K562 (cell line): ENCODE results near the gene ADAMTS14. TPM values are rescaled to one million over a fixed set of nuclear protein-coding genes. Genes with fewer than 3 reads are reported as not detected.

ENCODE experiments used
- BCOR ChIP-seq: fragments of 450-650 bp; IDR thresholded peaks from 2 replicates; pipeline ENCODE4 v1.6.1; 2016
- CEBPB ChIP-seq: fragments of 450-650 bp; IDR thresholded peaks from 2 replicates; pipeline ENCODE4 v1.6.1; 2016; ENCODE audit warnings: missing genetic modification characterization, missing compliant biosample characterization
- MYBL2 ChIP-seq, 2 experiments: fragments of 450-650 bp in 1 of 2; sonication (generic) in 1 of 2; formaldehyde crosslinking in 1 of 2; IDR thresholded peaks; 2 replicates each; pipeline versions ENCODE4 v1.6.1 to v1.8.1; 2017 to 2022; ENCODE audit warnings: borderline replicate concordance in 1 of 2, inconsistent platforms in 1 of 2, low read depth in 1 of 2, mild to moderate bottlenecking in 1 of 2, missing genetic modification reagents in 1 of 2, moderate library complexity in 1 of 2
- NR2F6 ChIP-seq: fragments of 450-650 bp; formaldehyde crosslinking; IDR thresholded peaks from 2 replicates; pipeline ENCODE4 v1.4.0; 2020; ENCODE audit warnings: mild to moderate bottlenecking
- PHB ChIP-seq: fragments of 250-450 bp; sonication (Bioruptor Pico); IDR thresholded peaks from 2 replicates; pipeline ENCODE4 v1.5.0; 2021
- PRMT5 ChIP-seq: sonication (generic); formaldehyde crosslinking; IDR thresholded peaks from 2 replicates; pipeline ENCODE4 v1.5.0; 2020; ENCODE audit warnings: missing genetic modification reagents
- SIN3A ChIP-seq, 2 experiments: fragments of 150-350 bp in 1 of 2; IDR thresholded peaks; 2 replicates each; pipeline ENCODE4 v1.6.1; 2011 to 2016; ENCODE audit warnings: borderline replicate concordance in 2 of 2, low read depth in 2 of 2, low read length in 2 of 2, mild to moderate bottlenecking in 2 of 2, moderate library complexity in 2 of 2; ENCODE audit not compliant: control insufficient read depth in 1 of 2
- SMARCB1 ChIP-seq: IDR thresholded peaks from 2 replicates; pipeline ENCODE4 v1.6.1; 2011; ENCODE audit warnings: improper control_type of control experiment, low read depth; ENCODE audit not compliant: insufficient read length
- SMARCC2 ChIP-seq: fragments of 450-650 bp; IDR thresholded peaks from 2 replicates; pipeline ENCODE4 v1.6.1; 2017; ENCODE audit warnings: antibody characterized with exemption, moderate library complexity, mild to moderate bottlenecking, low read depth
- ZKSCAN1 ChIP-seq: fragments of 150-350 bp; IDR thresholded peaks from 2 replicates; pipeline ENCODE4 v1.6.1; 2016; ENCODE audit warnings: low read depth, low read length
- ZNF23 ChIP-seq: fragments of 250-450 bp; sonication (Bioruptor Pico); IDR thresholded peaks from 2 replicates; pipeline ENCODE4 v1.4.0; 2020; ENCODE audit warnings: mild to moderate bottlenecking
- ZNF354B ChIP-seq: fragments of 250-450 bp; sonication (Bioruptor Pico); IDR thresholded peaks from 2 replicates; pipeline ENCODE4 v1.4.0; 2020
- polyA plus RNA-seq, 8 experiments: library from polyadenylated mRNA; depleted of rRNA in 4 of 8; stranded (reverse) in 5 of 8; unstranded in 3 of 8; fragments of >200 nt; fragmentation: Nextera tagmentation in 2 of 8; fragmentation: Illumina TruSeq in 1 of 8; extraction: Ambion mirVana in 2 of 8; extraction: Trizol in 1 of 8; gene quantifications; 2 replicates each; pipeline versions ENCODE4 v1.2.1 to v1.2.3, GENCODE V29; 2011 to 2014; ENCODE audit warnings: inconsistent platforms in 1 of 8, missing spikeins in 1 of 8
- total RNA-seq, 7 experiments: library from RNA; depleted of rRNA in 6 of 7; stranded (reverse); fragments of >200 nt in 6 of 7; fragmentation: Illumina TruSeq in 2 of 7; extraction: Trizol in 2 of 7; gene quantifications; 2 replicates each; pipeline versions ENCODE4 v1.2.1 to v1.2.3, GENCODE V29; 2011 to 2021; ENCODE audit warnings: low replicate concordance in 1 of 7
- TF ChIP-seq, protein P1 (sequence below): fragments of 250-450 bp; sonication (Bioruptor Pico); IDR thresholded peaks from 2 replicates; pipeline ENCODE4 v1.8.0; 2022; ENCODE audit warnings: moderate library complexity, mild to moderate bottlenecking, inconsistent platforms
- TF ChIP-seq, protein P2 (sequence below): fragments of 450-650 bp; IDR thresholded peaks from 2 replicates; pipeline ENCODE4 v1.6.1; 2018; ENCODE audit warnings: mild to moderate bottlenecking, low read depth; ENCODE audit not compliant: partially characterized antibody
- TF ChIP-seq, protein P3 (sequence below), 2 experiments: fragments of 450-650 bp; formaldehyde crosslinking in 1 of 2; IDR thresholded peaks; 2 replicates each; pipeline versions ENCODE4 v1.4.0 to v1.6.1; 2014 to 2020; ENCODE audit warnings: mild to moderate bottlenecking in 2 of 2, borderline replicate concordance in 1 of 2, low read depth in 1 of 2
- TF ChIP-seq, protein P4 (sequence below): fragments of 250-450 bp; sonication (Bioruptor Pico); IDR thresholded peaks from 2 replicates; pipeline ENCODE4 v1.5.1; 2021; ENCODE audit warnings: mild to moderate bottlenecking
- TF ChIP-seq, protein P5 (sequence below): fragments of 250-450 bp; sonication (Bioruptor Pico); IDR thresholded peaks from 2 replicates; pipeline ENCODE4 v1.8.0; 2021; ENCODE audit warnings: moderate library complexity, mild to moderate bottlenecking, inconsistent platforms

ADAMTS14 gene
- total and polyA plus RNA-seq, 9 of the 15 experiments (the other 6 are each of a cell fraction or from before 2014, with no cell fraction given), result 0.04 to 37.4 (median 15.9) TPM

DNA sequence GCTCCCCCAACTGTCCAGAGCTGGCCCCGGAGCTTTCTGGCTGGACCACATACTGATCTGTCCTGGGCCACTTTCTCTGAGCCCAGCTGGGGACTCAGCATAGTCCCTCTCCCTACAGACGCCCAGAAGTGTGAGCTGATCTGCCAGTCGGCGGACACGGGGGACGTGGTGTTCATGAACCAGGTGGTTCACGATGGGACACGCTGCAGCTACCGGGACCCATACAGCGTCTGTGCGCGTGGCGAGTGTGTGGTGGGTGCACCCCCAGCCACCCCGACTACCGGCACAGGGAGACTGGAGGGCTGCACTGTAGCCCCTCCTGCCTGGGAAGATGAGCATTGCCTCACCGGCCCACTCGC is 71.1 kb downstream of the ADAMTS14 start (continued):
- TF ChIP-seq SMARCB1 (no peak), BCOR (no peak), ZKSCAN1 (no peak), PRMT5 (no peak), ZNF354B (CRISPR knock-in tag) (no peak), CEBPB (no peak), MYBL2 (IDR thresholded peaks at IDR 0.05; ENCODE audit: low read depth) (no peak), MYBL2 (CRISPR knock-in tag; IDR thresholded peaks at IDR 0.05; ENCODE audit: borderline replicate concordance) (no peak), SMARCC2 (no peak), SIN3A (IDR thresholded peaks at IDR 0.05; ENCODE audit: borderline replicate concordance in 2 of 2, control insufficient read depth in 1 of 2, low read depth in 2 of 2, low read length in 2 of 2) (no peak), ZNF23 (CRISPR knock-in tag) (no peak), NR2F6 (CRISPR knock-in tag) (no peak), PHB (CRISPR knock-in tag) (no peak)
- TF ChIP-seq, protein P1, sequence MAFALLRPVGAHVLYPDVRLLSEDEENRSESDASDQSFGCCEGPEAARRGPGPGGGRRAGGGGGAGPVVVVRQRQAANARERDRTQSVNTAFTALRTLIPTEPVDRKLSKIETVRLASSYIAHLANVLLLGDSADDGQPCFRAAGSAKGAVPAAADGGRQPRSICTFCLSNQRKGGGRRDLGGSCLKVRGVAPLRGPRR (CRISPR knock-in tag), result no peak
- TF ChIP-seq, protein P2, sequence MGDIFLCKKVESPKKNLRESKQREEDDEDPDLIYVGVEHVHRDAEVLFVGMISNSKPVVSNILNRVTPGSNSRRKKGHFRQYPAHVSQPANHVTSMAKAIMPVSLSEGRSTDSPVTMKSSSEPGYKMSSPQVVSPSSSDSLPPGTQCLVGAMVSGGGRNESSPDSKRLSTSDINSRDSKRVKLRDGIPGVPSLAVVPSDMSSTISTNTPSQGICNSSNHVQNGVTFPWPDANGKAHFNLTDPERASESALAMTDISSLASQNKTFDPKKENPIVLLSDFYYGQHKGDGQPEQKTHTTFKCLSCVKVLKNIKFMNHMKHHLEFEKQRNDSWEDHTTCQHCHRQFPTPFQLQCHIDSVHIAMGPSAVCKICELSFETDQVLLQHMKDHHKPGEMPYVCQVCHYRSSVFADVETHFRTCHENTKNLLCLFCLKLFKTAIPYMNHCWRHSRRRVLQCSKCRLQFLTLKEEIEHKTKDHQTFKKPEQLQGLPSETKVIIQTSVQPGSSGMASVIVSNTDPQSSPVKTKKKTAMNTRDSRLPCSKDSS, result no peak
- TF ChIP-seq, protein P3, sequence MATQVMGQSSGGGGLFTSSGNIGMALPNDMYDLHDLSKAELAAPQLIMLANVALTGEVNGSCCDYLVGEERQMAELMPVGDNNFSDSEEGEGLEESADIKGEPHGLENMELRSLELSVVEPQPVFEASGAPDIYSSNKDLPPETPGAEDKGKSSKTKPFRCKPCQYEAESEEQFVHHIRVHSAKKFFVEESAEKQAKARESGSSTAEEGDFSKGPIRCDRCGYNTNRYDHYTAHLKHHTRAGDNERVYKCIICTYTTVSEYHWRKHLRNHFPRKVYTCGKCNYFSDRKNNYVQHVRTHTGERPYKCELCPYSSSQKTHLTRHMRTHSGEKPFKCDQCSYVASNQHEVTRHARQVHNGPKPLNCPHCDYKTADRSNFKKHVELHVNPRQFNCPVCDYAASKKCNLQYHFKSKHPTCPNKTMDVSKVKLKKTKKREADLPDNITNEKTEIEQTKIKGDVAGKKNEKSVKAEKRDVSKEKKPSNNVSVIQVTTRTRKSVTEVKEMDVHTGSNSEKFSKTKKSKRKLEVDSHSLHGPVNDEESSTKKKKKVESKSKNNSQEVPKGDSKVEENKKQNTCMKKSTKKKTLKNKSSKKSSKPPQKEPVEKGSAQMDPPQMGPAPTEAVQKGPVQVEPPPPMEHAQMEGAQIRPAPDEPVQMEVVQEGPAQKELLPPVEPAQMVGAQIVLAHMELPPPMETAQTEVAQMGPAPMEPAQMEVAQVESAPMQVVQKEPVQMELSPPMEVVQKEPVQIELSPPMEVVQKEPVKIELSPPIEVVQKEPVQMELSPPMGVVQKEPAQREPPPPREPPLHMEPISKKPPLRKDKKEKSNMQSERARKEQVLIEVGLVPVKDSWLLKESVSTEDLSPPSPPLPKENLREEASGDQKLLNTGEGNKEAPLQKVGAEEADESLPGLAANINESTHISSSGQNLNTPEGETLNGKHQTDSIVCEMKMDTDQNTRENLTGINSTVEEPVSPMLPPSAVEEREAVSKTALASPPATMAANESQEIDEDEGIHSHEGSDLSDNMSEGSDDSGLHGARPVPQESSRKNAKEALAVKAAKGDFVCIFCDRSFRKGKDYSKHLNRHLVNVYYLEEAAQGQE (IDR thresholded peaks at IDR 0.05; ENCODE audit: borderline replicate concordance), result no peak
- TF ChIP-seq, protein P3 (CRISPR knock-in tag; IDR thresholded peaks at IDR 0.05; ENCODE audit: low read depth), result no peak
- TF ChIP-seq, protein P4, sequence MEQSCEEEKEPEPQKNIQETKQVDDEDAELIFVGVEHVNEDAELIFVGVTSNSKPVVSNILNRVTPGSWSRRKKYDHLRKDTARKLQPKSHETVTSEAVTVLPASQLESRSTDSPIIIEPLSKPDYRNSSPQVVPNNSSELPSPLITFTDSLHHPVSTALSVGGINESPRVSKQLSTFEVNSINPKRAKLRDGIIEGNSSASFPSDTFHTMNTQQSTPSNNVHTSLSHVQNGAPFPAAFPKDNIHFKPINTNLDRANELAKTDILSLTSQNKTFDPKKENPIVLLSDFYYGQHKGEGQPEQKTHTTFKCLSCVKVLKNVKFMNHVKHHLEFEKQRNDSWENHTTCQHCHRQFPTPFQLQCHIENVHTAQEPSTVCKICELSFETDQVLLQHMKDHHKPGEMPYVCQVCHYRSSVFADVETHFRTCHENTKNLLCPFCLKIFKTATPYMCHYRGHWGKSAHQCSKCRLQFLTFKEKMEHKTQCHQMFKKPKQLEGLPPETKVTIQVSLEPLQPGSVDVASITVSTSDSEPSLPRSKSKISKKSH (CRISPR knock-in tag), result no peak
- TF ChIP-seq, protein P5, sequence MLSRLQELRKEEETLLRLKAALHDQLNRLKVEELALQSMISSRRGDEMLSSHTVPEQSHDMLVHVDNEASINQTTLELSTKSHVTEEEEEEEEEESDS (CRISPR knock-in tag), result no peak
